Measurements from ENCODE around the gene TMEM164. TPM values are rescaled to one million over a fixed set of nuclear protein-coding genes. Genes with fewer than 3 reads are reported as not detected.

Gene TMEM164
- total RNA-seq, 6 experiments from 2014 or later = 8.5 to 12.5 (median 9.6) TPM

DNA sequence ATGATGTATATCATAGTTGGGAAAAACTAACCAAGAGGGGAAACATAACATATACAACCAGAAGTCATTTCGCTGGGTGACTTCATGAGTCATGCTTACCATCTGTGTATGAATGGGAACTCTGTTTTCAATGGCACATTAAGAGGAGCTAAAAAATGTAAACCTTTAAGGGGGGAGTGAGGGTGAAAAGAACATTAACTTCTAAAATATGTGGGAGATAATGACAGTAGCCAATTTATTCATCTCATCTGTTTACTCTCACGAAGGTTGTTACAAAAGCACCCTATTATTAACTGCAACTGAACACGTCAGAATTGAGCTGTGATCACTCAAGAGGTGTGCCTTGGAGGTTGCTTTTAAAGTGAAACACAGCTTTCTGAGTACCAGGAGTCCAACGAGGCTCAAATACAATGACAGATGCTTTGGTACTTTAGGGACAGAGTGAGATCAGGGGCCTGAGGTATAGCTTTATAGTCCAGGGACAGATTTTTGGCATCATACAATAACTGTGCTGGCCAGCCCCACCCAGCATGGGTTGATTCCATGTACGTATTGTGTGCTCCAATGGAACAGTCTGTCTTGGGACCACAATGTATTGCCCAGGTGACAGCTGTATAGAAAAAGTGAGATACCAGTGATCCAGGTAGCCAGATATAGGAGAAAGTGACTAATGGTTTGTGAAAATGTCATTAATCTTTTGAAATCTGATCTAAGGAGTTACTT lies 207.7 kb downstream of the TMEM164 start:
- peak; percentile 81 for DNase-seq
- TF ChIP-seq, protein P1, sequence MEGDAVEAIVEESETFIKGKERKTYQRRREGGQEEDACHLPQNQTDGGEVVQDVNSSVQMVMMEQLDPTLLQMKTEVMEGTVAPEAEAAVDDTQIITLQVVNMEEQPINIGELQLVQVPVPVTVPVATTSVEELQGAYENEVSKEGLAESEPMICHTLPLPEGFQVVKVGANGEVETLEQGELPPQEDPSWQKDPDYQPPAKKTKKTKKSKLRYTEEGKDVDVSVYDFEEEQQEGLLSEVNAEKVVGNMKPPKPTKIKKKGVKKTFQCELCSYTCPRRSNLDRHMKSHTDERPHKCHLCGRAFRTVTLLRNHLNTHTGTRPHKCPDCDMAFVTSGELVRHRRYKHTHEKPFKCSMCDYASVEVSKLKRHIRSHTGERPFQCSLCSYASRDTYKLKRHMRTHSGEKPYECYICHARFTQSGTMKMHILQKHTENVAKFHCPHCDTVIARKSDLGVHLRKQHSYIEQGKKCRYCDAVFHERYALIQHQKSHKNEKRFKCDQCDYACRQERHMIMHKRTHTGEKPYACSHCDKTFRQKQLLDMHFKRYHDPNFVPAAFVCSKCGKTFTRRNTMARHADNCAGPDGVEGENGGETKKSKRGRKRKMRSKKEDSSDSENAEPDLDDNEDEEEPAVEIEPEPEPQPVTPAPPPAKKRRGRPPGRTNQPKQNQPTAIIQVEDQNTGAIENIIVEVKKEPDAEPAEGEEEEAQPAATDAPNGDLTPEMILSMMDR (IDR thresholded peaks at IDR 0.05) = no peak
- Mint-ChIP-seq H3K27me3 (ENCODE audit: insufficient read depth) (no peaks in the 10 kb centered on the region; the same call in 1 of the 2 replicates), H3K4me3 (peak overlapping the region; percentile 78), H3K4me1 (ENCODE audit: low read depth) (peaks cover 43% of the 10 kb centered on the region), H3K9me3 (no peaks in the 10 kb centered on the region), H3K36me3 (ENCODE audit: low read depth) (peaks cover 3% of the 10 kb centered on the region; the same call in 1 of the 2 replicates), H3K27ac (peak overlapping the region; percentile 91)

DNA sequence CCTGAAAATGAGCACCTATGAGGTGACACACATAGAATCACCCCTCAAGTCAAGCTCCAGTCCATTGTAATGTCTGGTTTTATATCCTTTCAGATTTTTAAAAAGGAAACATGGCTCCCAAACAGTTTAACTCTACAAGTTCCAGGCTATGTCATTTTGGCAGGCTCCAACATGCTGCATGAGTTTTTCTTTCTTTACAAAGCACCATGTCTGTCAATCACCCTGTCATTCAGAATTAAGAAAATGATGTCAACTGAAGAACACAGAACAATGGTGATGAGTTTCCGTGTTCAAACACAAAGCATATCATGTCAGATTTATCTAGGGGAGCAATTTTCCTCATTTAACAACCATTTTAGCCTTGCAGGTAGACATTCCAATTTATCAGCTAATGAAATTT lies 208.4 kb downstream of the TMEM164 start:
- Mint-ChIP-seq H3K27ac (peak overlapping the region; percentile 91; the same call in 1 of the 2 replicates), H3K36me3 (ENCODE audit: low read depth) (peaks cover 5% of the 10 kb centered on the region; the same call in 1 of the 2 replicates), H3K27me3 (ENCODE audit: insufficient read depth) (no peaks in the 10 kb centered on the region; the same call in 1 of the 2 replicates), H3K9me3 (no peaks in the 10 kb centered on the region), H3K4me1 (ENCODE audit: low read depth) (peaks cover 36% of the 10 kb centered on the region), H3K4me3 (no peak overlapping the region)
- no peak for DNase-seq
- TF ChIP-seq, protein P1 (IDR thresholded peaks at IDR 0.05) = no peak

DNA sequence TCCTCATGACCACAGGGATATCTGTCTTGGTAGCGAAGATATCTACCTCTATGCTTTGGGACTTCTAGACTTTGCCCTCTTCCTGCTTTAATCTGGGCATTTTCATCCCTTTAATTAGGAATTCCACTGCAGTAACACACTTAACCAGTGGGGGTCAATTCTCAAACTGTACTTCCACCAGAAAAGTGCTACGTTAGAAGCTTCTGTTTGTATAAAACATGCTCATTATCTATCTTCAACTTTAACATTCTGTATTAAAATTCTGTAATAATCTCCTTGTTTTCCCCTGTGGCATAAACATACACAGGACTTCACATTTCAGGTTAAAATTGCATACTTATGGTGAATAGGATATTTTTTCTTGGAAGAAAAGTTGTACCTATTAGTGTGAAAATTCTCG lies 209.4 kb downstream of the TMEM164 start:
- Mint-ChIP-seq H3K4me3 (no peak overlapping the region), H3K27me3 (ENCODE audit: insufficient read depth) (no peaks in the 10 kb centered on the region; the same call in 1 of the 2 replicates)

DNA sequence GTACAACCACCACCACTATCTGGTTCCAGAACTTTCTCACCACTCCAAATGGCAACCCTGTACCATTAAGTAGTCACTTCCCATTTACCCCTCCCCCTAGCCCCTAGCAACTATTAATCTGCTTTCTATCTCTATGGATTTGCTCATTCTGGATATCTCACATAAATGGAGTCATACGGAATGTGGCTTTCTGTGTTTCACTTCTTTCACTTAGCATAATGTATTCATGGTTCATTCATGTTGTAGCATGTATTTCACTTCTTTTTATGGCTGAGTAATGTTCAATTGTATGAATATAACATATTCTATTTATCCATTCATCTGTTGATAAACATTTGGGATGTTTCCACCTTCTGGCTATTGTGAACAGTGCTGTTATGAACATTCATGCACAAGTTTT lies 210.3 kb downstream of the TMEM164 start:
- H3K36me3 Mint-ChIP-seq (ENCODE audit: low read depth) = peaks cover 5% of the 10 kb centered on the region; the same call in 1 of the 2 replicates
- no peak overlapping the region for H3K4me3 Mint-ChIP-seq
- TF ChIP-seq, protein P1 (IDR thresholded peaks at IDR 0.05) = no peak
- peaks cover 46% of the 10 kb centered on the region for H3K4me1 Mint-ChIP-seq (ENCODE audit: low read depth)
- no peak for DNase-seq
- H3K9me3 Mint-ChIP-seq = no peaks in the 10 kb centered on the region
- no peak overlapping the region for H3K27ac Mint-ChIP-seq
- H3K27me3 Mint-ChIP-seq (ENCODE audit: insufficient read depth) = no peaks in the 10 kb centered on the region; the same call in 1 of the 2 replicates

More for the DNA sequence above, 209.4 kb downstream of the TMEM164 start:
- no peak for DNase-seq
- H3K27ac Mint-ChIP-seq = no peak overlapping the region
- H3K4me1 Mint-ChIP-seq (ENCODE audit: low read depth) = peaks cover 41% of the 10 kb centered on the region
- TF ChIP-seq, protein P1 (IDR thresholded peaks at IDR 0.05) = peak; percentile 53
- peaks cover 5% of the 10 kb centered on the region; the same call in 1 of the 2 replicates for H3K36me3 Mint-ChIP-seq (ENCODE audit: low read depth)
- no peaks in the 10 kb centered on the region for H3K9me3 Mint-ChIP-seq

DNA sequence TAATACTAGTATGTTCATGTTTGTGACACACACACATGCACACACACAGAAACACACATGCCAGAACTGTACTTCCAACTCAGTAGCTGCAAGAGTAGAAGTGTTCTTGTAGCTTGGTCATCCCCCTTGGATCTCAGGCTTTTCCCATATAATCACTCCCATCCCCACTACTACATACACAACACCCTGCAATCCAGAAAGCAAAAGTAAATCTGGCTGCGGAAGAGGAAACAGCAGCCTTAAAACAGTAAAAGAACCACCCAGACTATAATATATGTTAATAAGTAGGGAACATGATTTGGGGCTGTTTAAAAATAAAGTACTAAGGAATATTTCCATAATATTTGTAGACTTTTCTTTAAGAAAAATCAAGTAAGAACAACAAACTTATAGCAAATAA lies 211.8 kb downstream of the TMEM164 start:
- TF ChIP-seq, protein P1 (IDR thresholded peaks at IDR 0.05) = no peak
- H3K27ac Mint-ChIP-seq = no peak overlapping the region

More for the DNA sequence above, 211.8 kb downstream of the TMEM164 start:
- DNase-seq = no peak
- Mint-ChIP-seq H3K4me1 (ENCODE audit: low read depth) (peaks cover 49% of the 10 kb centered on the region), H3K36me3 (ENCODE audit: low read depth) (peaks cover 5% of the 10 kb centered on the region; the same call in 1 of the 2 replicates), H3K27me3 (ENCODE audit: insufficient read depth) (no peaks in the 10 kb centered on the region; the same call in 1 of the 2 replicates), H3K4me3 (no peak overlapping the region), H3K9me3 (no peaks in the 10 kb centered on the region)

Measured in HFFc6 (cell line).